COR-L47 (cell line): ENCODE data around the gene CEP250.
A peak's percentile ranks its signal among the peaks of the same experiment; 100 is the strongest.
"Not testable (repeated sequence)": the region's sequence is repeated elsewhere in the genome, so short reads cannot be mapped to it uniquely, and the experiment has no call there.

ENCODE experiments used
- DNase-seq: peaks from one replicate; lab custom pipeline; 2025; lab: John Stamatoyannopoulos, UW

CEP250 gene

GRCh38 chr20:35497780-35498189, 42.4 kb downstream of the CEP250 start:
- no peak for DNase-seq

- DNase-seq: no peak
These were observed 43.9 kb downstream of the CEP250 start for GRCh38 chr20:35499271-35499670.

GRCh38 chr20:35502352-35502751, 47.0 kb downstream of the CEP250 start:
- no peak for DNase-seq

GRCh38 chr20:35503281-35503680, 47.9 kb downstream of the CEP250 start:
- no peak for DNase-seq

GRCh38 chr20:35503841-35504561, 48.6 kb downstream of the CEP250 start:
- DNase-seq: peak; percentile 12

- no peak for DNase-seq
These were observed 49.4 kb downstream of the CEP250 start for GRCh38 chr20:35504751-35505150.

GRCh38 chr20:35506179-35506578, 50.8 kb downstream of the CEP250 start:
- DNase-seq: no peak

GRCh38 chr20:35506872-35507638, 51.7 kb downstream of the CEP250 start:
- DNase-seq: no peak

GRCh38 chr20:35508493-35509218, 53.3 kb downstream of the CEP250 start:
- DNase-seq: no peak

GRCh38 chr20:35510951-35511735, 55.7 kb downstream of the CEP250 start:
- DNase-seq: no peak

GRCh38 chr20:35511814-35512420, 56.5 kb downstream of the CEP250 start:
- no peak for DNase-seq

- no peak for DNase-seq
These were observed 59.1 kb downstream of the CEP250 start for GRCh38 chr20:35514371-35514932.

GRCh38 chr20:35515341-35515740, 59.9 kb downstream of the CEP250 start:
- DNase-seq: no peak

- no peak for DNase-seq
These were observed 60.7 kb downstream of the CEP250 start for GRCh38 chr20:35515949-35516645.

GRCh38 chr20:35517125-35517524, 61.7 kb downstream of the CEP250 start:
- no peak for DNase-seq

- DNase-seq: not testable (repeated sequence)
These were observed 62.4 kb downstream of the CEP250 start for GRCh38 chr20:35517767-35518166.

GRCh38 chr20:35518955-35519354, 63.6 kb downstream of the CEP250 start:
- DNase-seq: no peak

- no peak for DNase-seq
These were observed 68.0 kb downstream of the CEP250 start for GRCh38 chr20:35523298-35523888.

GRCh38 chr20:35525639-35526038, 70.2 kb downstream of the CEP250 start:
- no peak for DNase-seq

- no peak for DNase-seq
These were observed 71.8 kb downstream of the CEP250 start for GRCh38 chr20:35527122-35527769.
